Endothelial cell of hepatic sinusoid (primary cell): ENCODE measurements around the gene FOXN1.
"Not testable (repeated sequence)": the region's sequence is repeated elsewhere in the genome, so short reads cannot be mapped to it uniquely, and the experiment has no call there.

ENCODE experiments used
- in situ Hi-C: cut with HindIII; loops from 2 replicates; pipeline ENCODE4 v1.10.0; 2017; ENCODE audit warnings: low sequenced_read_pairs

The FOXN1 gene

GRCh38 chr17:28572259-28573039 lies 66.3 kb downstream of the FOXN1 start:
- in situ Hi-C loops: no loop called here

- in situ Hi-C loops: no loop called here
Observed at GRCh38 chr17:28573040-28573380, 66.9 kb downstream of the FOXN1 start.

DNA sequence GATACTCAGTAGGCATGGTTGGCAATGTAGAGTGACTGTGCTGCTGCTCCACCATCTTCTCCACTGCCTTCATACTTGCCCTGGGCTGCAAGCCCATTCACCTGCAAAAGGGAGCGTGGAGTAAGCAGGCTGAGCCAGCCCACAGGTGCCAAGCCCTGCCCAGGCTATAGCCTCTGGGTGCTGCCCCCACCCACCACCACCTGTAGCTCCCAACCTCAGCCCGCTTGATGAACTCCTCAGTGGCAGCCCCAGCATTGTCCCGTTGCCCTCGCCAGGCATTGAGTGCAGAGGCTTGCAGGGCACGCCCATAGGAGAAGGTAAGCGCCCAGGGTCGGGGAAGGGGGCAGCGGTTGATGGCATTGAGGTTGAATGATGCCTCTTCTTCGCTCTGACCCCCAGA lies 67.4 kb downstream of the FOXN1 start:
- in situ Hi-C loops: no loop called here

- in situ Hi-C loops: no loop called here
Observed at GRCh38 chr17:28573966-28574480, 67.9 kb downstream of the FOXN1 start.

DNA sequence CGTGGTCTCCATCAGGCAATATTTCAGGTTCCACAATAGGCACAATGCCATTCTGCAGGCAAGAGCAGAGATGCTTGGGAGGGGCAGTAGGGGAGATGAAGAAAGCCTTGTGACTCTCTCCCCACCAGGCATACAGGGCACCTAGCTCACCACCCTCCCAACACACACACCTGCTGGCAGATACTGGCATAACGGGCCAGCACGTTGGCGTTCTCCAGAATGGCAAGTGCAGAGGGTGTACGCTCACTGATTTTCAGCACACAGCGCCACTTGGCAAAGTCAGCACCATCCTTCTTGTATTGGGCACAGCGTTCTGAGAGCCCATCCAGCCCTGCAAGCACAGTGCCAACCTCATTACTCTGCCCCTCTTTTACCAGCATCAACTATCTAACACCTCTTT lies 68.4 kb downstream of the FOXN1 start:
- in situ Hi-C loops: no loop called here

- in situ Hi-C loops: no loop called here
Observed at GRCh38 chr17:28575126-28575795, 69.1 kb downstream of the FOXN1 start.

DNA sequence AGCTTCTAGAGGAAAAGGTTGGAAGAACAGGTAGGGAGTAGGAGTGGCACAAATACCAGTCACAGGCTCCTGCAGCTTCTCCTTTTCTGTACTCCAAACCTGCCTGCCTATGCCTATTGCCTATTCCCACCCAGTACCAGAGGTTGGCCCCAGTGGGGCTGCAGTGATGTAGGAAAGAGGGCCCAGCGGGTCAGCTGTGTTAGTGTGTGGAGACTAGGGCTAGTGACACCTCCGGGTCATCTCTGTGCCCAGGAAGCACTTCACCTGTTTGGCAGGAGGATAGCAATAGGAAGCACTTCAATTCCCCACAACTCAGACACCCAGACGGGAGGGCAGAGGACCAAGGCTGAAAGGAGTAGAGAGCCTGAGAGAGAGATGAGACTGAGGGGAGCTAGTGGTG lies 69.9 kb downstream of the FOXN1 start:
- in situ Hi-C loops: not testable (repeated sequence)

DNA sequence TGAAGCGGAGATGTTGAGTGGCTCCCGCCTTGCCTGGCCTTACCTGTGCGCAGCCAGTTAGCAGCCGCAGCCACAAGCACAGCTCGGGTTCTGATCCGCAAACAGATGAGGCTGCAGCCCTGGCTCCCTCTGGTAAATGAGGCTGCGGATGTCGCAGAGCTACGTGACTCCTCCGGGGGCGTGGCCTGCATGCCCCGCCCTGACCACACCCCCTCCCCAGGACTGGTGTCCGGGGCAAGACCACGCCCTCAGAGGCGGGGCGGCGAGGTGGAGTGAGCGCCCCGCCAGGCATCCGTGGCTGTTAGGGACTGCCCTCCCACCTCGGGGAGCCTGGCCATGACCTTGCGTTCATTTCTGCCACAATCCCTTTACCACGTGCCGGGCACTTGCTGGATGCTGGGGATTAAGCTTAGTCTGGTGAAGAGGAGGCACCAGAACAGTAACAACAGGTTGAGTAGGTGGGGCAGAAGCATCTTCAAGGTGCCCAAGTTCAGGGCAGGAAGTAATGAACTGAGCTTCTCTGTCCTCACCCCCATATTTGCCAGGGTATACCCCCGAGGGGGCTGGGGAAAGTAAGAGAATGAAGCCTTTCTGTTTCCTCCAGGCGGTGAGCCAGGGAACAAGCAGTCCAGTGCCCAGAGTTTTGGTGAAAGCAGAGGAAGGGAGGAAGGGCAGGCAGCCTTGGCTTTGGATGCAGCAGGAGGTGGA lies 70.8 kb downstream of the FOXN1 start, which contains the start of gene ALDOC:
ALDOC (minus strand) TSS at position 138 of the 708 bp plus-strand sequence. CDS start 1,363 bp downstream, outside the sequence.
- in situ Hi-C loops: no loop called here

- in situ Hi-C loops: no loop called here
Observed at GRCh38 chr17:28577466-28577824, 71.3 kb downstream of the FOXN1 start.

- in situ Hi-C loops: no loop called here
Observed at GRCh38 chr17:28578246-28579195, 72.4 kb downstream of the FOXN1 start.

- in situ Hi-C loops: no loop called here
Observed at GRCh38 chr17:28579526-28579925, 73.4 kb downstream of the FOXN1 start.

- in situ Hi-C loops: no loop called here
Observed at GRCh38 chr17:28580959-28581358, 74.8 kb downstream of the FOXN1 start.

- in situ Hi-C loops: no loop called here
Observed at GRCh38 chr17:28582513-28582912, 76.4 kb downstream of the FOXN1 start.

DNA sequence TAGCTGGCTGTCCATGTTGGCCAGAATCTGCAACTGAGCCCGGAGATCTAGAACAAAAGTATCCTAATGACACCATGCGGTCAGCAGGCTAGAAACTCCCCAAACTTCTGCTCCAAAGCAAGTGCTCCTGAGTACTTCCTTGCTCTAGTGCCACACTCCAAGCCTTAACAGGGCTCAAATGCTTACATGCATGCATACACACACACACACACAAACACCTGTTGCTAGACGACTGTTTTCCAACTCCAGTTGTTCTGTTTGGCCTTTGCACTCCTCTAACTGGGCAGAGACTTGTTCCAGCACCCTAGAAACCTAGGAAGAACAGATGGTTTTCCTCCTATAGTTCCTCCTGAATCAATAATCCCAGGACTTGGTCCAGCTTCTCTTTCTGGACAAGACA lies 78.3 kb downstream of the FOXN1 start:
- in situ Hi-C loops: no loop called here

DNA sequence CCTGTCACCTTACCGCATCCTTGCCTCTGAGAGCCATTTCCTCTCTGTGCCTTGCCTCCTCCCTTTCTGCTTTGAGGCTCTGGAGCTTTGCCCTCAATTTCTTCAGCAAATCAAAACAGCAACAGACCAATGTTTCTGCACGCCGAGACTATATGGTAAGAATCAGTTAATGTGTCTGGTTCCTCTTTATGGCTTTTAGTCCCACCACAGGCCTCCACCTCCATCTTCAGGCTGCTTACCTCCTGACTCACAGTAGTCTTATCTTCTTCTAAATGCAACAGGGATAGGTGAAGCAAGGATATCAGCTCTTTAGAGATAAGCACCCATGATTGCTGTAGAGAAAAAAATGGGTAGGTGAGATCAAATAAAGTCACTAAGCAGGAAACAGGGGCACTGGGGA lies 79.7 kb downstream of the FOXN1 start:
- in situ Hi-C loops: no loop called here
